ENCODE data around the gene HNRNPA3. TPM values are rescaled to one million over a fixed set of nuclear protein-coding genes. Genes with fewer than 3 reads are reported as not detected.
A peak's percentile ranks its signal among the peaks of the same experiment; 100 is the strongest.

HNRNPA3 gene
- total and polyA plus RNA-seq, 9 donors = 44.4 to 491 (median 381) TPM

- WGBS (ENCODE audit: insufficient coverage) = 83% methylated on average over 4 of the region's 8 CpGs
- Histone ChIP-seq H3K27ac (ENCODE audit: low read length) (no peak overlapping the region), H3K4me3 (ENCODE audit: low read length) (no peak overlapping the region), H3K9me3 (replicated peaks; ENCODE audit: control insufficient read depth, low read depth, low read length) (no peaks in the 10 kb centered on the region), H3K36me3 (ENCODE audit: control insufficient read depth, insufficient read depth, low read length) (peaks cover 30% of the 10 kb centered on the region), H3K4me1 (ENCODE audit: control insufficient read depth, insufficient read depth, low read length) (no peaks in the 10 kb centered on the region), H3K27me3 (ENCODE audit: control insufficient read depth, insufficient read depth, low read length) (no peaks in the 10 kb centered on the region)
- DNase-seq = no peak
Observed at GRCh38 chr2:177229442-177230242, 17.0 kb downstream of the HNRNPA3 start.

DNA sequence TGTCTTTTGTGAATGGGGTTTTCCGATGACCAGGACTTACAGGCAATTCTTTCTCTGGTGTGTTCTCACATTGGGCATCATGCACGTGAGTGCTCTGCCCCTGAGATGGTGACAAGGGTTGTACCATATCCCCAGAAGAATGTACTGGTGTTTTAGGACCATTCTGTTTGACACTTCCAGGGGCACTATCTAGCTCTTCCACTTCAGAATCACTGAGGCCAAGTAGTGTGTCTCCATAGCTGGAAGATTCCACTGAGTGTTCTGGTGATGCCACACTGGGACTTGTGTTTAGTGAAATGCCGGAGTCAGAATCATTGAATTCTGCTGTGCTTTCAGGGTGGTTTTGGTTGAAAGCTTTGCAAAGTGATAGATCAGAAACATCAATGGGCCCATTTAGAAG, 18.7 kb downstream of the HNRNPA3 start:
- Histone ChIP-seq H3K4me1 (ENCODE audit: control insufficient read depth, insufficient read depth, low read length) (peaks cover 4% of the 10 kb centered on the region), H3K9me3 (replicated peaks; ENCODE audit: control insufficient read depth, low read depth, low read length) (no peaks in the 10 kb centered on the region), H3K27ac (ENCODE audit: low read length) (no peak overlapping the region), H3K36me3 (ENCODE audit: control insufficient read depth, insufficient read depth, low read length) (peaks cover 34% of the 10 kb centered on the region), H3K4me3 (ENCODE audit: low read length) (no peak overlapping the region), H3K27me3 (ENCODE audit: control insufficient read depth, insufficient read depth, low read length) (no peaks in the 10 kb centered on the region)
- DNase-seq = no peak
- WGBS (ENCODE audit: insufficient coverage) = 100% methylated on average over 2 of the region's 3 CpGs

DNA sequence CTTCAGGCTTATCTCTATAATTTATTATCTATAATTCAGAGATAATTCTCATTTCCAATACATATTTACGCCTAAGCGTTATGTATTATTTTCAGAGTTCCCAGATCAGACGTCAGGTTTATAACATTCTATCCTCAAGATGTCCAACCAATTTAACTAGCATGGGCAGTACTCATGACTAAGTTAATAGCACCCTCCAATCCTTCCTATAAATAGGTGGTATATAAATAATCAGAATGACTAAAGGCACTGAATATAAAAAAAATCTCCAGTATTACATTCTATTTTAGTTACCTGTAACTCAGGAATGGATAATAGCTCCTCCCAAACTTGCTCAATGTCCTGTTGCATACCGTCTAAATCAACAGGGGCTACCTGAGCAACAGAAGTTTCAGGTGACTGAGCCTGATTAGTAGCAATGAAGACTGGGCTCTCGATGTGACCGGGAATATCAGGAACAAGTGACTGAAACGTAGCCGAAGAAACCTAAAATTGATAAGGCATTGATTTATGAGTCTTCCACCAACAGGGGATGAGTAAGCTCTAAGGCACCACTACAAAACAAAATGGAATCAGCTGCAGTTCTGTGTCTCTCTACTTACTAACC, 19.6 kb downstream of the HNRNPA3 start:
- no peak overlapping the region for H3K4me3 ChIP-seq (ENCODE audit: low read length)
- peaks cover 8% of the 10 kb centered on the region for H3K4me1 ChIP-seq (ENCODE audit: control insufficient read depth, insufficient read depth, low read length)
- WGBS (ENCODE audit: insufficient coverage) = 83% methylated on average over 1 of the region's 8 CpGs
- H3K27ac ChIP-seq (ENCODE audit: low read length) = no peak overlapping the region
- no peak for DNase-seq
- no peaks in the 10 kb centered on the region for H3K9me3 ChIP-seq (replicated peaks; ENCODE audit: control insufficient read depth, low read depth, low read length)
- peaks cover 37% of the 10 kb centered on the region for H3K36me3 ChIP-seq (ENCODE audit: control insufficient read depth, insufficient read depth, low read length)
- H3K27me3 ChIP-seq (ENCODE audit: control insufficient read depth, insufficient read depth, low read length) = no peaks in the 10 kb centered on the region

DNA sequence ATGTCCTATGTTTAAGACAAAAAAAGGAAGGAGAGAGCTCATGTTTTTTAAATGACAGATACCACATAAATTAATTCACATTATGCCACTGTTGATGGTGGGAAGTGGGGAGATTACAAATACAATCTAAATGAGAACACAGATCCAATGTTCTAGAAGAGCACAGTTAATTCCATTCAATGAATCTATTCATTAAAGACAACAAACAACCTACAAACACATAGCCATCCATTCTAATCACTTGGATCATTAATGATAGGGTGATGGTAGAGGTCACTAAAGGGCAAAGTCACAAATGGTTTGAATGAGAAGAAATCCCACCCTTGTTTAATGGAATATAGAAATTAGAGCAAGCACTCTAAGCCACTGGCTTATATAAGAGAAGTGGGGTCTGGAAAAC, 21.7 kb downstream of the HNRNPA3 start:
- DNase-seq = no peak
- peaks cover 35% of the 10 kb centered on the region for H3K36me3 ChIP-seq (ENCODE audit: control insufficient read depth, insufficient read depth, low read length)
- peaks cover 13% of the 10 kb centered on the region for H3K4me1 ChIP-seq (ENCODE audit: control insufficient read depth, insufficient read depth, low read length)
- H3K4me3 ChIP-seq (ENCODE audit: low read length) = no peak overlapping the region
- H3K27me3 ChIP-seq (ENCODE audit: control insufficient read depth, insufficient read depth, low read length) = no peaks in the 10 kb centered on the region
- no peak overlapping the region for H3K27ac ChIP-seq (ENCODE audit: low read length)
- no peaks in the 10 kb centered on the region for H3K9me3 ChIP-seq (replicated peaks; ENCODE audit: control insufficient read depth, low read depth, low read length)

DNA sequence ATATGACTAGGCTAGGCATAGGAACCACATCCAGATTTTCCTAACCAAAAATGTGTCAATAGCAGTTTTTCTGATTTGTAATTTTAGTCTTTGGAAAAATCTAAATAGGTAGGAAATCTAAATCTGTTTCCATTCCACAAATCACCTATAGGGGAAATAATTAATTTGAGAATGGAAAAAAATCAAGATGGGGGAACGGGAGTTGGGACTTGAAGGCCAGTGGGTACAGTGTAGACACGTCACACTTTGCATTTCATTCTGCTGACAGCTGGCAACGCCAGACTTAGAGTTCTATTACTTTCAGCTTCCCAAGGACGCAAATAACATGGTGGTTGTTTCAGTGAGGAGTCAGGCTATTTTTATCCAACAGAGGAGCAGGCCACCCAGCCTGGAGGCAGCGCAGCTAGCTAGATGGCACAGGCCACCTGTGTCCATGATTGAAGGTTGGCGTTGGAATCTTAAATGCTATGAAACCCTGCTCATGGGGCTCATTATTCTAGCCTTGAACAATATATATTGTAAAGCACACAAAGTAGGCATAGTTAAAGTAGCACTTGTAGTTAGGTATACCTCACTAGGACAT, 23.4 kb downstream of the HNRNPA3 start:
- DNase-seq = peak; percentile 73
- peak overlapping the region; percentile 76 for H3K27ac ChIP-seq (ENCODE audit: low read length)
- H3K4me3 ChIP-seq (ENCODE audit: low read length) = no peak overlapping the region
- H3K27me3 ChIP-seq (ENCODE audit: control insufficient read depth, insufficient read depth, low read length) = no peaks in the 10 kb centered on the region
- peaks cover 23% of the 10 kb centered on the region for H3K4me1 ChIP-seq (ENCODE audit: control insufficient read depth, insufficient read depth, low read length)
- H3K36me3 ChIP-seq (ENCODE audit: control insufficient read depth, insufficient read depth, low read length) = peaks cover 28% of the 10 kb centered on the region
- WGBS (ENCODE audit: insufficient coverage) = 66% methylated on average over 4 of the region's 6 CpGs
- H3K9me3 ChIP-seq (replicated peaks; ENCODE audit: control insufficient read depth, low read depth, low read length) = no peaks in the 10 kb centered on the region

GRCh38 chr2:177237932-177238331, 25.3 kb downstream of the HNRNPA3 start:
- no peaks in the 10 kb centered on the region for H3K9me3 ChIP-seq (replicated peaks; ENCODE audit: control insufficient read depth, low read depth, low read length)
- H3K4me3 ChIP-seq (ENCODE audit: low read length) = no peak overlapping the region
- DNase-seq = no peak
- no peak overlapping the region for H3K27ac ChIP-seq (ENCODE audit: low read length)
- H3K4me1 ChIP-seq (ENCODE audit: control insufficient read depth, insufficient read depth, low read length) = peaks cover 30% of the 10 kb centered on the region
- peaks cover 13% of the 10 kb centered on the region for H3K36me3 ChIP-seq (ENCODE audit: control insufficient read depth, insufficient read depth, low read length)
- no peaks in the 10 kb centered on the region for H3K27me3 ChIP-seq (ENCODE audit: control insufficient read depth, insufficient read depth, low read length)
- 100% methylated on average over 1 of the region's 2 CpGs for WGBS (ENCODE audit: insufficient coverage)

DNA sequence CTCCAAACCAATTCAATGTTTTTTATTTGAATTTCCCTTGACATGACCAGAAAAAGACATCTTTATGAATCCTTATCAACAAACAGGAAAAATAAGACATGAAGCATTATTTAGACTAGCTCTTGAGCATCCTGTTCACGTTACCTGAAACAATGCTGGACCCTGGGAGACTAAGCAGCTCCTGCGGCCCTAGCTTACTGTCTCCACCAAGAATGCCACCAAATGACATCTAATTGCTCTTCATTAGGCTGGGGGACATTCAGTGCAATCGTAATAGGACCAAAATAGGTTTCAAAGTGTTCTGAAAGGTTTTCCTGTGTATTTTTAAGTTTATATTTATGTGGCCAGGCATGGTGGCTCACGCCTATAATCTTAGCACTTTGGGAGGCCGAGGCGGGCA, 26.5 kb downstream of the HNRNPA3 start:
- 61% methylated on average over 2 of the region's 6 CpGs for WGBS (ENCODE audit: insufficient coverage)
- Histone ChIP-seq H3K4me3 (ENCODE audit: low read length) (no peak overlapping the region), H3K36me3 (ENCODE audit: control insufficient read depth, insufficient read depth, low read length) (peaks cover 6% of the 10 kb centered on the region)

GRCh38 chr2:177239932-177240630, 27.5 kb downstream of the HNRNPA3 start:
- Histone ChIP-seq H3K4me1 (ENCODE audit: control insufficient read depth, insufficient read depth, low read length) (peaks cover 37% of the 10 kb centered on the region), H3K9me3 (replicated peaks; ENCODE audit: control insufficient read depth, low read depth, low read length) (no peaks in the 10 kb centered on the region), H3K27ac (ENCODE audit: low read length) (peak overlapping the region; percentile 97), H3K27me3 (ENCODE audit: control insufficient read depth, insufficient read depth, low read length) (no peaks in the 10 kb centered on the region), H3K4me3 (ENCODE audit: low read length) (no peak overlapping the region), H3K36me3 (ENCODE audit: control insufficient read depth, insufficient read depth, low read length) (peaks cover 8% of the 10 kb centered on the region)
- WGBS (ENCODE audit: insufficient coverage) = 20% methylated on average over 1 of the region's 5 CpGs
- DNase-seq = peak; percentile 91

More for the DNA sequence above, 26.5 kb downstream of the HNRNPA3 start:
- Histone ChIP-seq H3K9me3 (replicated peaks; ENCODE audit: control insufficient read depth, low read depth, low read length) (no peaks in the 10 kb centered on the region), H3K27ac (ENCODE audit: low read length) (peak overlapping the region; percentile 97), H3K27me3 (ENCODE audit: control insufficient read depth, insufficient read depth, low read length) (no peaks in the 10 kb centered on the region), H3K4me1 (ENCODE audit: control insufficient read depth, insufficient read depth, low read length) (peaks cover 37% of the 10 kb centered on the region)
- DNase-seq = no peak

DNA sequence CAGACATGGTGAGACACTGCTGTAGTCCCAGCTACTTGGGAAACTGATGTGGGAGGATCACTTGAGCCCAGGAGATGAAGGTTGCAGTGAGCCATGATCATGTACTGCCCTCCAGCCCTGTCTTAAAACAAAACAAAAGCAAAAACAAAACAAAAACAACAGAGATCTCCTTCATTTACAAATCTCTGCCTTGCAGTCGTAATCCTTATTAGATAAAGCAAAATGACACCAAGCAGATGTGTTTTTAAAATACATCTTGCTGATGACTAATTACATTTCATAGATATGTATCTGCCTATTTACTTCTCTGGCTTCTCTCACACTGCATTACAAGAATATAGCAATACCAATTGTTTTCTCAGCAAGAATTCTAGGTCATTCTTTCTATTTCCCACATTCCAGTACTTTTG, 29.1 kb downstream of the HNRNPA3 start:
- DNase-seq = no peak
- Histone ChIP-seq H3K27me3 (ENCODE audit: control insufficient read depth, insufficient read depth, low read length) (no peaks in the 10 kb centered on the region), H3K4me1 (ENCODE audit: control insufficient read depth, insufficient read depth, low read length) (peaks cover 36% of the 10 kb centered on the region), H3K36me3 (ENCODE audit: control insufficient read depth, insufficient read depth, low read length) (peaks cover 4% of the 10 kb centered on the region), H3K4me3 (ENCODE audit: low read length) (no peak overlapping the region), H3K27ac (ENCODE audit: low read length) (peak overlapping the region; percentile 97), H3K9me3 (replicated peaks; ENCODE audit: control insufficient read depth, low read depth, low read length) (no peaks in the 10 kb centered on the region)
- no CpG with 5 or more reads among the region's 1 CpG for WGBS (ENCODE audit: insufficient coverage)

All from muscle of leg (tissue), 11 donors.